ENCODE results near the gene TRIM66.

Gene TRIM66

DNA sequence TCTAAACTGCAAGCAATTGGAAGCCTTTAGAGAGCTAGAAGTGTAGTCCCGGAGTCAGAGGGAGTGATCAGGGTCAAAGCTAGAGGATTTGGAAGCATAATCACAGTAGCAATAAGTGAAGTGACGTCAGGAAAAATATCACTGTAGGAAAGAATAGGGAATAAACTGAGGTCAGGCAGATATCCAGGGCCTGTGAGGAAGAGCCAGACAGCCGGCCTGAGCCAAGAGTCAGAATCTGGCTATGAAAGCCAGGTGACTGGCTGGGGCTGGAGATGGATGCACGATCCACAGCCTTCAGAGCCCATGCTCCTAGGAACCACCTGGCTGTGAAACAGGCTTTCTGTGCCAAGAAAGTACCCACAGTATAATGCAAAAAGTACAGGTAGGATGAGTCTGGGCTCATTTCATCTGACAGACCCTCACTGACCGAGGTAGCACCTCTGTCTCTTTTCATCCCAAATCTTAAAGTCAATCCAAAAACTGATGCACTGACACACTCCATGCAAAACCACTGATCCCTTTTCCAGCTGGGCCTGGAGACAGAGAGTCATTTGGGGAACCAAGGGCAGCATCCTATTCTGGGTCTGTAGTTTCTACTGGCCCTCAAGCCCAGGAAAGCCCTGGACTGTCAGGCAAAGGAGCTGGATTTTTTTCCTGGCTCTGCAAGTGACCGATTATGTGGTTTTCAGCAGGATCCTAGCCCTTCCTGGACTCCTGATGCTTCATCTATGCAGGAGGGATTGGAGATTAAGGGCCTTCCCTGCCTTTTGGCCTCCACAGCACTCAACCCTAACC, 21.3 kb downstream of the TRIM66 start:
- Histone ChIP-seq H4K8ac (ENCODE audit: low read depth, low read length) (no peak overlapping the region), H3K4me3 (ENCODE audit: low read length) (no peak overlapping the region), H3K56ac (ENCODE audit: low read length) (no peak overlapping the region), H3K9ac (ENCODE audit: low read length) (no peak overlapping the region), H3K23ac (ENCODE audit: low read length) (no peak overlapping the region), H2BK15ac (replicated peaks; ENCODE audit: low read depth) (no peak overlapping the region), H3K4me1 (ENCODE audit: control insufficient read depth, low read depth, low read length) (no peaks in the 10 kb centered on the region), H3K79me2 (ENCODE audit: control insufficient read depth, insufficient read depth, low read length) (no peaks in the 10 kb centered on the region), H3K18ac (ENCODE audit: low read length) (no peak overlapping the region), H2BK5ac (ENCODE audit: low read length) (no peak overlapping the region), H3K4me2 (ENCODE audit: low read length) (no peak overlapping the region), H3K79me1 (ENCODE audit: low read length) (no peaks in the 10 kb centered on the region), H2AK5ac (ENCODE audit: low read length) (no peak overlapping the region), H2BK120ac (ENCODE audit: low read depth, low read length) (no peak overlapping the region), H3K27me3 (ENCODE audit: insufficient read depth, low read length, poor library complexity) (no peaks in the 10 kb centered on the region), H3K27ac (ENCODE audit: low read depth, low read length) (no peak overlapping the region), H4K5ac (ENCODE audit: low read length) (no peak overlapping the region), H3K36me3 (ENCODE audit: control insufficient read depth, insufficient read depth, low read length) (no peaks in the 10 kb centered on the region), H3K4ac (ENCODE audit: low read depth, low read length) (no peak overlapping the region)
- no peak for DNase-seq
- no CpG with 5 or more reads among the region's 6 CpGs for WGBS (ENCODE audit: extremely low coverage, insufficient coverage, low lambda C conversion rate)

DNA sequence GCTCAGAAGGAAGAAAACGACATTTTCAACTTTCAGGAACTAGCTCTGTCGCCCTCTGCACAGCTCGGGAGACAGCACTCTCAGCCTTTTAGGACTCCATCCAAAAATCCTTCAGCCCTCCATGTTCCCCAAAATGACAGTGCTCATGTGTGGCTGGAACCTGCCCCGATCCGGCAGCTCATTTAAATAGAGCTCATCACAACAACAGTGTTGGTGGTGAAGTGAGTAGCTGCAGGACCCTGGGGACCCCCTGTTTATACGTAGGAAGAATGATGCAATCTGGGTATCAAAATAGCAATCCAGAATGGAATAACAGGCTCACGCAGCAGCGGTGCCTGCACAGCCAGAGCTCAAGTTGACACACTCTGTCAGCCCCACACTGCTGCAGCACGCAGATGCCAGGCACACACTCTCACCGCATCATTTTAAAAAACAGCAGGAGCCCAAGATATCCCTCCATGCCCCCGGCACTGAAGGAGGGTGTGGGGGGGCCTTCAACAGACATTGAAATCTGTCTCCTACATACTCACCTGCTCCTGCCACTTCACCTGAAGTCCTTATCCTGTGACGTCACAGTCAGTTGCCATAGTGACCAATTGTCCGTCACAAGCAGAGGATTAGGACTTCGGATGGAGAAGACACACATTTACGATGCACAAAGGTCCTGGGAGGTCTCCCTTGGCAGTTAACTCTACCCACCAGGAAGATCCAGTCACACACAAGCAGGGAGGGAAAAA, 24.0 kb downstream of the TRIM66 start:
- Histone ChIP-seq H3K56ac (ENCODE audit: low read length) (no peak overlapping the region), H3K4ac (ENCODE audit: low read depth, low read length) (no peak overlapping the region), H4K8ac (ENCODE audit: low read depth, low read length) (no peak overlapping the region), H3K9ac (ENCODE audit: low read length) (no peak overlapping the region), H3K4me2 (ENCODE audit: low read length) (no peak overlapping the region), H2BK120ac (ENCODE audit: low read depth, low read length) (no peak overlapping the region), H2AK5ac (ENCODE audit: low read length) (no peak overlapping the region), H3K79me1 (ENCODE audit: low read length) (no peaks in the 10 kb centered on the region), H3K36me3 (ENCODE audit: control insufficient read depth, insufficient read depth, low read length) (no peaks in the 10 kb centered on the region), H3K27me3 (ENCODE audit: insufficient read depth, low read length, poor library complexity) (no peaks in the 10 kb centered on the region), H4K5ac (ENCODE audit: low read length) (no peak overlapping the region), H2BK5ac (ENCODE audit: low read length) (no peak overlapping the region), H3K4me3 (ENCODE audit: low read length) (no peak overlapping the region), H2BK15ac (replicated peaks; ENCODE audit: low read depth) (no peak overlapping the region), H3K23ac (ENCODE audit: low read length) (no peak overlapping the region), H3K4me1 (ENCODE audit: control insufficient read depth, low read depth, low read length) (peaks cover 3% of the 10 kb centered on the region), H3K79me2 (ENCODE audit: control insufficient read depth, insufficient read depth, low read length) (no peaks in the 10 kb centered on the region), H3K18ac (ENCODE audit: low read length) (no peak overlapping the region), H3K27ac (ENCODE audit: low read depth, low read length) (no peak overlapping the region)
- WGBS (ENCODE audit: extremely low coverage, insufficient coverage, low lambda C conversion rate): no CpG with 5 or more reads among the region's 15 CpGs
- peak; percentile 54 for DNase-seq

- peaks cover 3% of the 10 kb centered on the region for H3K4me1 ChIP-seq (ENCODE audit: control insufficient read depth, low read depth, low read length)
- DNase-seq: no peak
- no peak overlapping the region for H4K5ac ChIP-seq (ENCODE audit: low read length)
- H3K36me3 ChIP-seq (ENCODE audit: control insufficient read depth, insufficient read depth, low read length): no peaks in the 10 kb centered on the region
- H3K4me2 ChIP-seq (ENCODE audit: low read length): no peak overlapping the region
- no peak overlapping the region for H3K4ac ChIP-seq (ENCODE audit: low read depth, low read length)
- H2BK120ac ChIP-seq (ENCODE audit: low read depth, low read length): no peak overlapping the region
- H4K8ac ChIP-seq (ENCODE audit: low read depth, low read length): no peak overlapping the region
- H3K56ac ChIP-seq (ENCODE audit: low read length): no peak overlapping the region
- H3K27me3 ChIP-seq (ENCODE audit: insufficient read depth, low read length, poor library complexity): no peaks in the 10 kb centered on the region
- H3K27ac ChIP-seq (ENCODE audit: low read depth, low read length): no peak overlapping the region
- no peak overlapping the region for H3K23ac ChIP-seq (ENCODE audit: low read length)
- H3K9ac ChIP-seq (ENCODE audit: low read length): no peak overlapping the region
- H2AK5ac ChIP-seq (ENCODE audit: low read length): no peak overlapping the region
- H2BK15ac ChIP-seq (replicated peaks; ENCODE audit: low read depth): no peak overlapping the region
- no peak overlapping the region for H2BK5ac ChIP-seq (ENCODE audit: low read length)
- no peak overlapping the region for H3K4me3 ChIP-seq (ENCODE audit: low read length)
- WGBS (ENCODE audit: extremely low coverage, insufficient coverage, low lambda C conversion rate): no CpG with 5 or more reads among the region's 2 CpGs
- H3K18ac ChIP-seq (ENCODE audit: low read length): no peak overlapping the region
- no peaks in the 10 kb centered on the region for H3K79me2 ChIP-seq (ENCODE audit: control insufficient read depth, insufficient read depth, low read length)
- no peaks in the 10 kb centered on the region for H3K79me1 ChIP-seq (ENCODE audit: low read length)
Measured at GRCh38 chr11:8656291-8656690, 26.2 kb downstream of the TRIM66 start.

- Histone ChIP-seq H3K79me1 (ENCODE audit: low read length) (no peaks in the 10 kb centered on the region), H3K56ac (ENCODE audit: low read length) (no peak overlapping the region), H3K23ac (ENCODE audit: low read length) (no peak overlapping the region), H2BK5ac (ENCODE audit: low read length) (no peak overlapping the region), H4K5ac (ENCODE audit: low read length) (no peak overlapping the region), H2BK15ac (replicated peaks; ENCODE audit: low read depth) (no peak overlapping the region), H3K27ac (ENCODE audit: low read depth, low read length) (no peak overlapping the region), H3K36me3 (ENCODE audit: control insufficient read depth, insufficient read depth, low read length) (no peaks in the 10 kb centered on the region), H3K18ac (ENCODE audit: low read length) (no peak overlapping the region), H3K9ac (ENCODE audit: low read length) (no peak overlapping the region), H3K79me2 (ENCODE audit: control insufficient read depth, insufficient read depth, low read length) (no peaks in the 10 kb centered on the region), H2BK120ac (ENCODE audit: low read depth, low read length) (no peak overlapping the region), H3K4me3 (ENCODE audit: low read length) (no peak overlapping the region), H4K8ac (ENCODE audit: low read depth, low read length) (no peak overlapping the region), H3K27me3 (ENCODE audit: insufficient read depth, low read length, poor library complexity) (no peaks in the 10 kb centered on the region), H3K4me1 (ENCODE audit: control insufficient read depth, low read depth, low read length) (peaks cover 3% of the 10 kb centered on the region), H3K4ac (ENCODE audit: low read depth, low read length) (no peak overlapping the region), H3K4me2 (ENCODE audit: low read length) (no peak overlapping the region), H2AK5ac (ENCODE audit: low read length) (no peak overlapping the region)
- WGBS (ENCODE audit: extremely low coverage, insufficient coverage, low lambda C conversion rate): no CpG with 5 or more reads among the region's 4 CpGs
- no peak for DNase-seq
Measured at GRCh38 chr11:8654503-8654902, 28.0 kb downstream of the TRIM66 start.

- Histone ChIP-seq H3K27ac (ENCODE audit: low read depth, low read length) (no peak overlapping the region), H3K9ac (ENCODE audit: low read length) (no peak overlapping the region), H3K4ac (ENCODE audit: low read depth, low read length) (no peak overlapping the region), H3K23ac (ENCODE audit: low read length) (no peak overlapping the region), H3K4me1 (ENCODE audit: control insufficient read depth, low read depth, low read length) (peaks cover 3% of the 10 kb centered on the region), H3K79me1 (ENCODE audit: low read length) (no peaks in the 10 kb centered on the region), H2AK5ac (ENCODE audit: low read length) (no peak overlapping the region), H4K8ac (ENCODE audit: low read depth, low read length) (no peak overlapping the region), H3K79me2 (ENCODE audit: control insufficient read depth, insufficient read depth, low read length) (no peaks in the 10 kb centered on the region), H3K36me3 (ENCODE audit: control insufficient read depth, insufficient read depth, low read length) (no peaks in the 10 kb centered on the region), H2BK15ac (replicated peaks; ENCODE audit: low read depth) (no peak overlapping the region), H2BK5ac (ENCODE audit: low read length) (no peak overlapping the region), H3K18ac (ENCODE audit: low read length) (no peak overlapping the region), H3K56ac (ENCODE audit: low read length) (no peak overlapping the region), H3K4me2 (ENCODE audit: low read length) (no peak overlapping the region), H3K27me3 (ENCODE audit: insufficient read depth, low read length, poor library complexity) (no peaks in the 10 kb centered on the region), H2BK120ac (ENCODE audit: low read depth, low read length) (no peak overlapping the region), H4K5ac (ENCODE audit: low read length) (no peak overlapping the region), H3K4me3 (ENCODE audit: low read length) (no peak overlapping the region)
- DNase-seq: no peak
- WGBS (ENCODE audit: extremely low coverage, insufficient coverage, low lambda C conversion rate): no CpG with 5 or more reads among the region's 3 CpGs
Measured at GRCh38 chr11:8652140-8652539, 30.3 kb downstream of the TRIM66 start.
